ENCODE results near the gene ZNF592. TPM values are rescaled to one million over a fixed set of nuclear protein-coding genes. Genes with fewer than 3 reads are reported as not detected.
"Not testable (repeated sequence)": the region's sequence is repeated elsewhere in the genome, so short reads cannot be mapped to it uniquely, and the experiment has no call there.

The ZNF592 gene
- total RNA-seq, 2 donors from 2014 or later: 20.8 to 38.7 TPM

- H3K27ac ChIP-seq: no peak overlapping the region
- no peaks in the 10 kb centered on the region for H3K9me3 ChIP-seq
- H3K4me1 ChIP-seq (replicated peaks): no peaks in the 10 kb centered on the region
- 48% methylated on average over 2 of the region's 2 CpGs for WGBS
- no peak overlapping the region for H3K4me3 ChIP-seq
- no peaks in the 10 kb centered on the region for H3K36me3 ChIP-seq
- TF ChIP-seq CTCF (IDR thresholded peaks at IDR 0.05) (no peak), POLR2AphosphoS5 (IDR thresholded peaks at IDR 0.05) (no peak), POLR2A (IDR thresholded peaks at IDR 0.05) (no peak)
- H3K27me3 ChIP-seq (replicated peaks; ENCODE audit: insufficient read depth): no peaks in the 10 kb centered on the region
- DNase-seq (ENCODE audit: low spot score): no peak
- intact Hi-C loops (cut with DNase I): no loop called here
Measured at GRCh38 chr15:84722628-84723027, 25.8 kb upstream of the ZNF592 start.

- H3K4me1 ChIP-seq (replicated peaks): no peaks in the 10 kb centered on the region
- H3K27ac ChIP-seq: no peak overlapping the region
- intact Hi-C loops (cut with DNase I): no loop called here
- no peaks in the 10 kb centered on the region for H3K9me3 ChIP-seq
- DNase-seq (ENCODE audit: low spot score): no peak
- TF ChIP-seq POLR2A (IDR thresholded peaks at IDR 0.05): no peak
- TF ChIP-seq CTCF (IDR thresholded peaks at IDR 0.05): no peak
- TF ChIP-seq POLR2AphosphoS5 (IDR thresholded peaks at IDR 0.05): no peak
- H3K4me3 ChIP-seq: no peak overlapping the region
- H3K27me3 ChIP-seq (replicated peaks; ENCODE audit: insufficient read depth): no peaks in the 10 kb centered on the region
- no peaks in the 10 kb centered on the region for H3K36me3 ChIP-seq
- WGBS: 13% methylated on average over 1 of the region's 1 CpG
Measured at GRCh38 chr15:84725001-84725491, 23.3 kb upstream of the ZNF592 start.

GRCh38 chr15:84727429-84727828 lies 21.0 kb upstream of the ZNF592 start:
- H3K36me3 ChIP-seq: no peaks in the 10 kb centered on the region
- H3K4me1 ChIP-seq (replicated peaks): no peaks in the 10 kb centered on the region
- H3K4me3 ChIP-seq: no peak overlapping the region
- 97% methylated on average over 6 of the region's 6 CpGs for WGBS
- H3K27me3 ChIP-seq (replicated peaks; ENCODE audit: insufficient read depth): no peaks in the 10 kb centered on the region
- intact Hi-C loops (cut with DNase I): no loop called here
- DNase-seq (ENCODE audit: low spot score): no peak
- no peak overlapping the region for H3K27ac ChIP-seq
- no peak for TF ChIP-seq POLR2A (IDR thresholded peaks at IDR 0.05)
- no peak for TF ChIP-seq CTCF (IDR thresholded peaks at IDR 0.05)
- TF ChIP-seq POLR2AphosphoS5 (IDR thresholded peaks at IDR 0.05): no peak
- no peaks in the 10 kb centered on the region for H3K9me3 ChIP-seq

- Histone ChIP-seq H3K9me3 (no peaks in the 10 kb centered on the region), H3K4me3 (no peak overlapping the region), H3K36me3 (no peaks in the 10 kb centered on the region), H3K27me3 (replicated peaks; ENCODE audit: insufficient read depth) (no peaks in the 10 kb centered on the region), H3K4me1 (replicated peaks) (no peaks in the 10 kb centered on the region), H3K27ac (no peak overlapping the region)
- no peak for DNase-seq (ENCODE audit: low spot score)
- TF ChIP-seq CTCF (IDR thresholded peaks at IDR 0.05): no peak
- intact Hi-C loops (cut with DNase I): no loop called here
Measured at GRCh38 chr15:84731774-84732173, 16.6 kb upstream of the ZNF592 start.

GRCh38 chr15:84734794-84735479 lies 13.5 kb upstream of the ZNF592 start:
- no peaks in the 10 kb centered on the region for H3K4me1 ChIP-seq (replicated peaks)
- WGBS: 26% methylated on average over 7 of the region's 7 CpGs
- no peak overlapping the region for H3K27ac ChIP-seq
- no peaks in the 10 kb centered on the region for H3K36me3 ChIP-seq
- no peaks in the 10 kb centered on the region for H3K27me3 ChIP-seq (replicated peaks; ENCODE audit: insufficient read depth)
- intact Hi-C loops (cut with DNase I): no loop called here
- H3K9me3 ChIP-seq: no peaks in the 10 kb centered on the region
- H3K4me3 ChIP-seq: no peak overlapping the region
- DNase-seq (ENCODE audit: low spot score): peak; percentile 38
- no peak for TF ChIP-seq CTCF (IDR thresholded peaks at IDR 0.05)
- TF ChIP-seq POLR2A (IDR thresholded peaks at IDR 0.05): peak; percentile 35

GRCh38 chr15:84735480-84736061 lies 12.8 kb upstream of the ZNF592 start:
- WGBS: 82% methylated on average over 9 of the region's 9 CpGs
- H3K4me3 ChIP-seq; H3K27ac ChIP-seq; H3K36me3 ChIP-seq; intact Hi-C loops (cut with DNase I); DNase-seq (ENCODE audit: low spot score); H3K4me1 ChIP-seq (replicated peaks); H3K27me3 ChIP-seq (replicated peaks; ENCODE audit: insufficient read depth); H3K9me3 ChIP-seq: not testable (repeated sequence)
